Smooth muscle cell (in vitro differentiated cells): Measurements from ENCODE around the gene GPX2. TPM values are rescaled to one million over a fixed set of nuclear protein-coding genes. Genes with fewer than 3 reads are reported as not detected.

ENCODE experiments used
- DNase-seq: peaks from one replicate; lab custom pipeline; 2025; ENCODE audit not compliant: unreplicated experiment; lab: John Stamatoyannopoulos, UW
- H2AFZ ChIP-seq: fragments of 200-600 bp; sonication (generic); 2 replicates; pipeline ENCODE4 v1.6.0; 2016; ENCODE audit warnings: antibody characterized with exemption, low read depth, mild to moderate bottlenecking
- H3F3A ChIP-seq: fragments of 200-600 bp; sonication (generic); 2 replicates; pipeline ENCODE4 v1.6.0; 2017; ENCODE audit warnings: antibody characterized with exemption, low read depth
- H3K27ac ChIP-seq: fragments of 200-600 bp; sonication (generic); 2 replicates; pipeline ENCODE4 v1.5.1; 2016; ENCODE audit warnings: low read depth, mild to moderate bottlenecking
- H3K27me3 ChIP-seq: fragments of 200-600 bp; sonication (generic); 2 replicates; pipeline ENCODE4 v1.6.1; 2016; ENCODE audit warnings: low read depth, mild to moderate bottlenecking
- H3K36me3 ChIP-seq: fragments of 200-600 bp; sonication (generic); 2 replicates; pipeline ENCODE4 v1.5.1; 2016; ENCODE audit warnings: low read depth
- H3K4me1 ChIP-seq: fragments of 200-600 bp; sonication (generic); 2 replicates; pipeline ENCODE4 v1.5.1; 2016; ENCODE audit warnings: low read depth
- H3K4me2 ChIP-seq: fragments of 200-600 bp; sonication (generic); 2 replicates; pipeline ENCODE4 v1.6.0; 2016; ENCODE audit warnings: mild to moderate bottlenecking
- H3K4me3 ChIP-seq: fragments of 200-600 bp; sonication (generic); 2 replicates; pipeline ENCODE4 v1.5.1; 2016; ENCODE audit warnings: mild to moderate bottlenecking
- H3K79me2 ChIP-seq: fragments of 200-600 bp; sonication (generic); 2 replicates; pipeline ENCODE4 v1.6.0; 2016; ENCODE audit warnings: low read depth, mild to moderate bottlenecking
- H3K9ac ChIP-seq: fragments of 200-600 bp; sonication (generic); 2 replicates; pipeline ENCODE4 v1.6.0; 2016; ENCODE audit warnings: low read depth
- H3K9me3 ChIP-seq: fragments of 200-600 bp; sonication (generic); replicated peaks from 2 replicates; pipeline ENCODE4 v1.5.1; 2016; ENCODE audit warnings: low read depth
- H4K20me1 ChIP-seq: fragments of 200-600 bp; sonication (generic); 2 replicates; pipeline ENCODE4 v1.6.0; 2016; ENCODE audit warnings: low read depth
- CTCF ChIP-seq: fragments of 200-600 bp; sonication (generic); IDR thresholded peaks from 2 replicates; pipeline ENCODE4 v1.5.1; 2017; ENCODE audit warnings: borderline replicate concordance, mild to moderate bottlenecking, antibody characterized with exemption; ENCODE audit not compliant: insufficient read depth, poor library complexity, severe bottlenecking
- WGBS: methylation state at CpG from one replicate; pipeline ENCODE4 v1.1.7; 2016; ENCODE audit warnings: low lambda C conversion rate; 5-methylcytosine and 5-hydroxymethylcytosine counted together
- polyA plus RNA-seq: library from polyadenylated mRNA; unstranded; fragments of >200 nt; fragmentation: Nextera tagmentation; extraction: Ambion mirVana; gene quantifications from 2 replicates; pipeline ENCODE4 v1.2.1, GENCODE V29; 2016
- total RNA-seq: library from RNA; depleted of rRNA; stranded (reverse); fragments of >200 nt; gene quantifications from 2 replicates; pipeline ENCODE4 v1.2.3, GENCODE V29; 2014

Gene GPX2
- total and polyA plus RNA-seq, 2 experiments from 2014 or later: 0.30 to 3.6 TPM

DNA sequence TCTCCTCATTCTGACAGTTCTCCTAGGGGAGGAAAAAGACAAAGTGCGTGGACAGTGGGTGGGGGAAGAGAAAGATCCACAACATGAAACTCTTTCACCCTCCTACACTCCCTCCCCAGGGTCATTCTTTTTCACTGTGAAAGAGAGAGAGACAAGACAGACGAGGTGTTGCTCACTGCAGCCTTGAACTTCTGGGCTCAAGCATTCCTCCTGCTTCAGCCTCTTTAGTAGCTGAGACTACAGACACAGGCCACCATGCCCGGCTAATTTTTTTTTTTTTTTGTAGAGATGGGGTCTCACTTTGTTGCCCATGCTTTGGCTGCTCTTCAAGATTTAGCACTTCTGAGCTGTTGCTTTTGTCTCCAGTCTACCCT is 2.7 kb downstream of the GPX2 start:
- Histone ChIP-seq H3F3A (no peaks in the 10 kb centered on the region), H2AFZ (no peak overlapping the region), H3K4me2 (no peak overlapping the region), H3K27ac (no peak overlapping the region), H3K27me3 (no peaks in the 10 kb centered on the region), H3K79me2 (no peaks in the 10 kb centered on the region), H3K9me3 (no peaks in the 10 kb centered on the region), H3K4me3 (no peak overlapping the region), H3K9ac (no peak overlapping the region), H4K20me1 (peaks cover 22% of the 10 kb centered on the region), H3K36me3 (no peaks in the 10 kb centered on the region), H3K4me1 (no peaks in the 10 kb centered on the region)
- no peak for TF ChIP-seq CTCF
- 90% methylated on average over 3 of the region's 3 CpGs for WGBS
- no peak for DNase-seq

- Histone ChIP-seq H3K36me3 (no peaks in the 10 kb centered on the region), H3K4me1 (no peaks in the 10 kb centered on the region), H3K79me2 (no peaks in the 10 kb centered on the region), H3K4me2 (no peak overlapping the region), H3K9ac (no peak overlapping the region), H3K27me3 (no peaks in the 10 kb centered on the region), H3K27ac (no peak overlapping the region), H2AFZ (no peak overlapping the region), H4K20me1 (peaks cover 27% of the 10 kb centered on the region), H3K9me3 (no peaks in the 10 kb centered on the region), H3F3A (no peaks in the 10 kb centered on the region), H3K4me3 (no peak overlapping the region)
- 95% methylated on average over 17 of the region's 17 CpGs for WGBS
- TF ChIP-seq CTCF: no peak
- no peak for DNase-seq
Observed at GRCh38 chr14:64938972-64939816, 3.4 kb downstream of the GPX2 start.

DNA sequence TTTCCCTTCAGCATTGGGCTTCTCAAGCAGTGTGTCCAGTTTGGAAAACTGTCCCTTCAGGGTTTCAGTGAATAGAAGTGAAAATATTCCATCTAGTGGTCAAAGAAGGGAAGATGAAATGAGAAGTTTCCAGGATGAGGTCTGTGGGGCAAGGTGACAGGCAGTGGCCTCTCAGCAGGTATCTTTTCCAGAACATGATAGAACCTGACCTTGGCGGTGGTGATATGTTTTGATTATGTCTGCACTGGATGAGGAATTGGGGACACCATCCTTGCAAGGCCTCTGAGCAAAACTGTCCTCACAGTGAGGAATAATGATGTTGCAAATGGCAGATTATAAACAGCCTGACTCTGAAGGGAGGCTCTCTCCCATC is 4.7 kb downstream of the GPX2 start:
- Histone ChIP-seq H3K9ac (no peak overlapping the region), H3K4me2 (no peak overlapping the region), H3K9me3 (no peaks in the 10 kb centered on the region), H3K27me3 (no peaks in the 10 kb centered on the region), H3K4me3 (no peak overlapping the region), H3K4me1 (no peaks in the 10 kb centered on the region), H3K36me3 (peaks cover under 1% of the 10 kb centered on the region), H4K20me1 (peaks cover 27% of the 10 kb centered on the region), H3K27ac (no peak overlapping the region), H3F3A (no peaks in the 10 kb centered on the region), H2AFZ (no peak overlapping the region), H3K79me2 (no peaks in the 10 kb centered on the region)
- WGBS: 100% methylated on average over 1 of the region's 1 CpG
- peak; percentile 9 for TF ChIP-seq CTCF
- no peak for DNase-seq

DNA sequence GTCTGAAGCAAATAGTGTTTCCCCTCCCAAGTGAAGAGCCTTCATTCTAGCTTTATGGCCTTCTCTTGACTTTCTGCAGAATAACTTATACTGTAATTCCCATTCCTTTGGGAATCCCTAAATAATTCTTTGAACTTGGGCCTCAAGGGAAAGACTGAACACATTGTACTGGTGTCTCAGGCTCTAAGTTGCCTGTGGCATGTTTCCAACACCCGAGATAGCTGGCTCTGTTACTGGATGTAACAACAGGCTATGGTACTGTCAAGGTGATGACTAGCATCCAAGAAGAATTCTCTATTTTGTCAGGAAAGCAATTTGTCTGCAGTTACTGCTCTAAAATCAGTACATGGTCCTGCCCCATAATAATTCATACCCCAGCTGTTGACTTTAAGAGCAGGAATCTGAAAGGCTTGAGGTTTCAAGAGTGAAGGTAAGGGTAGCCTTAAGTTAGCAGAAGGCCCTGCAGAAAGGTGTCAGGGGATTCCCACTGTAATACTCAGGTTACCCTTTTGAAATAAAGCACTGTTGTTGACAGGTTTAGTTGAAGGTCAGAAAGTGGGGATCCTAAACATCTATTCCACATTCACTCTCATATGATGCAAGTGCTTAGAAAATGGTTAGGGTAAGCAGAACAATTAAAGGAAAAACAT is 5.2 kb downstream of the GPX2 start:
- Histone ChIP-seq H3K9me3 (no peaks in the 10 kb centered on the region), H3K36me3 (peaks cover 5% of the 10 kb centered on the region), H3K9ac (no peak overlapping the region), H2AFZ (no peak overlapping the region), H3K4me3 (no peak overlapping the region), H3F3A (no peaks in the 10 kb centered on the region), H3K79me2 (no peaks in the 10 kb centered on the region), H3K4me1 (no peaks in the 10 kb centered on the region), H4K20me1 (peaks cover 30% of the 10 kb centered on the region), H3K27ac (no peak overlapping the region), H3K4me2 (no peak overlapping the region), H3K27me3 (no peaks in the 10 kb centered on the region)
- no peak for TF ChIP-seq CTCF
- 50% methylated on average over 1 of the region's 1 CpG for WGBS
- no peak for DNase-seq
